Right lobe of liver (tissue), 6 donors: ENCODE data around the gene MAG. TPM values are rescaled to one million over a fixed set of nuclear protein-coding genes. Genes with fewer than 3 reads are reported as not detected.

Experiments used
- ATAC-seq, 4 donors: fragments of 200-7000 bp; cut with Tn5 transposase; one replicate each; pipeline ENCODE4 v1.9.1; 2020; ENCODE audit warnings: mild to moderate bottlenecking in 4 of 4, moderate library complexity in 4 of 4
- DNase-seq, 3 donors: peaks; one replicate each; pipeline ENCODE4 v3.0.0-alpha.2; 2020
- H3K27ac ChIP-seq, 3 donors: fragments of 200-600 bp; one replicate each; pipeline ENCODE4 v1.8.0; 2022
- H3K27me3 ChIP-seq, 2 donors: fragments of 200-600 bp; one replicate each; pipeline ENCODE4 v1.8.0; 2022
- H3K36me3 ChIP-seq, 4 donors: fragments of 200-600 bp; sonication (generic) in 1 of 4; one replicate each; pipeline versions ENCODE4 v1.5.1 to v1.8.0; 2017 to 2022; ENCODE audit warnings: control low read depth in 1 of 4
- H3K4me1 ChIP-seq, 4 donors: fragments of 200-600 bp; sonication (generic) in 1 of 4; one replicate each; pipeline versions ENCODE4 v1.5.1 to v1.8.0; 2017 to 2022; ENCODE audit warnings: control low read depth in 1 of 4
- H3K4me3 ChIP-seq, 3 donors: fragments of 200-600 bp; one replicate each; pipeline ENCODE4 v1.8.0; 2022
- H3K9me3 ChIP-seq, 4 donors: fragments of 200-600 bp; sonication (generic) in 1 of 4; one replicate each; pipeline versions ENCODE4 v1.5.1 to v1.8.0; 2017 to 2022; ENCODE audit warnings: control low read depth in 1 of 4
- POLR2A ChIP-seq: fragments of 450-650 bp; IDR thresholded peaks from one replicate; pipeline ENCODE4 v1.6.1; 2017; ENCODE audit warnings: antibody characterized with exemption, mild to moderate bottlenecking
- WGBS: methylation state at CpG from one replicate; pipeline ENCODE4 v1.1.6; 2018; ENCODE audit warnings: low coverage, low lambda C conversion rate; ENCODE audit not compliant: insufficient coverage; ENCODE audit errors: missing lambda C conversion rate; 5-methylcytosine and 5-hydroxymethylcytosine counted together
- intact Hi-C, 2 donors: fragments of 100-400 bp; cut with DNase I; formaldehyde crosslinking; loops; one replicate each; pipeline versions ENCODE4 v1.11.2 to v1.14.1; 2022
- total RNA-seq, 6 experiments: library from RNA; depleted of rRNA in 2 of 6; stranded (reverse); fragments of >200 nt in 2 of 6; fragmentation: NEBNext Ultra II Directional in 3 of 6; extraction: Animal tissue kit (Norgen Biotek cat#: 25700) in 3 of 6; gene quantifications; one replicate each; pipeline versions ENCODE4 v1.1.0 to v1.2.4, GENCODE V29; 2016 to 2023
- TF ChIP-seq, protein P1 (sequence below), 4 donors: fragments of 200-600 bp in 3 of 4; fragments of 450-650 bp in 1 of 4; IDR thresholded peaks; one replicate each; pipeline versions ENCODE4 v1.5.1 to v1.8.0; 2016 to 2022; ENCODE audit warnings: antibody characterized with exemption in 4 of 4, mild to moderate bottlenecking in 2 of 4
- donor health status: DM: no; HTN: yes; CAD: no.
- donor health status: DM: no; HTN: no; CAD: no.
- donor health status: DM: no; HTN: no; CAD: no.
- donor health status: DM: no; HTN: yes; CAD: no.
- donor health status: DM: no; HTN: yes; CAD: no.

The MAG gene
- total RNA-seq, 6 experiments from 2014 or later, result 0.40 TPM; not detected in 5

GRCh38 chr19:35342430-35342829, 50.5 kb downstream of the MAG start:
- Histone ChIP-seq H3K9me3 (no peaks in the 10 kb centered on the region), H3K4me3 (no peak overlapping the region), H3K36me3 (no peaks in the 10 kb centered on the region), H3K27ac (no peak overlapping the region), H3K4me1 (no peaks in the 10 kb centered on the region), H3K27me3 (no peaks in the 10 kb centered on the region)
- 61% methylated on average over 5 of the region's 5 CpGs for WGBS
- TF ChIP-seq, protein P1, sequence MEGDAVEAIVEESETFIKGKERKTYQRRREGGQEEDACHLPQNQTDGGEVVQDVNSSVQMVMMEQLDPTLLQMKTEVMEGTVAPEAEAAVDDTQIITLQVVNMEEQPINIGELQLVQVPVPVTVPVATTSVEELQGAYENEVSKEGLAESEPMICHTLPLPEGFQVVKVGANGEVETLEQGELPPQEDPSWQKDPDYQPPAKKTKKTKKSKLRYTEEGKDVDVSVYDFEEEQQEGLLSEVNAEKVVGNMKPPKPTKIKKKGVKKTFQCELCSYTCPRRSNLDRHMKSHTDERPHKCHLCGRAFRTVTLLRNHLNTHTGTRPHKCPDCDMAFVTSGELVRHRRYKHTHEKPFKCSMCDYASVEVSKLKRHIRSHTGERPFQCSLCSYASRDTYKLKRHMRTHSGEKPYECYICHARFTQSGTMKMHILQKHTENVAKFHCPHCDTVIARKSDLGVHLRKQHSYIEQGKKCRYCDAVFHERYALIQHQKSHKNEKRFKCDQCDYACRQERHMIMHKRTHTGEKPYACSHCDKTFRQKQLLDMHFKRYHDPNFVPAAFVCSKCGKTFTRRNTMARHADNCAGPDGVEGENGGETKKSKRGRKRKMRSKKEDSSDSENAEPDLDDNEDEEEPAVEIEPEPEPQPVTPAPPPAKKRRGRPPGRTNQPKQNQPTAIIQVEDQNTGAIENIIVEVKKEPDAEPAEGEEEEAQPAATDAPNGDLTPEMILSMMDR (IDR thresholded peaks at IDR 0.05), result no peak
- TF ChIP-seq POLR2A, result no peak
- ATAC-seq, result no peak
- peak in 1 of 3 donors; percentile 17 for DNase-seq
- intact Hi-C loops, result loop anchor here in 1 of 2 donors (10.0 kb wide), 1 partner anchor 132 kb away; no protein-coding TSS in a partner anchor

- TF ChIP-seq, protein P1 (IDR thresholded peaks at IDR 0.05), result no peak
- TF ChIP-seq POLR2A, result no peak
- WGBS, result 42% methylated on average over 5 of the region's 17 CpGs
- DNase-seq (peak in 2 of 3 donors; percentile 32 to 43), ATAC-seq (no peak)
- Histone ChIP-seq H3K36me3 (no peaks in the 10 kb centered on the region), H3K9me3 (no peaks in the 10 kb centered on the region), H3K4me1 (no peaks in the 10 kb centered on the region), H3K4me3 (no peak overlapping the region), H3K27ac (no peak overlapping the region), H3K27me3 (no peaks in the 10 kb centered on the region)
- intact Hi-C loops, result loop anchor here in 1 of 2 donors (10.0 kb wide), 1 partner anchor 130 kb away; no protein-coding TSS in a partner anchor
Measured at GRCh38 chr19:35344511-35345031, 52.6 kb downstream of the MAG start.

DNA sequence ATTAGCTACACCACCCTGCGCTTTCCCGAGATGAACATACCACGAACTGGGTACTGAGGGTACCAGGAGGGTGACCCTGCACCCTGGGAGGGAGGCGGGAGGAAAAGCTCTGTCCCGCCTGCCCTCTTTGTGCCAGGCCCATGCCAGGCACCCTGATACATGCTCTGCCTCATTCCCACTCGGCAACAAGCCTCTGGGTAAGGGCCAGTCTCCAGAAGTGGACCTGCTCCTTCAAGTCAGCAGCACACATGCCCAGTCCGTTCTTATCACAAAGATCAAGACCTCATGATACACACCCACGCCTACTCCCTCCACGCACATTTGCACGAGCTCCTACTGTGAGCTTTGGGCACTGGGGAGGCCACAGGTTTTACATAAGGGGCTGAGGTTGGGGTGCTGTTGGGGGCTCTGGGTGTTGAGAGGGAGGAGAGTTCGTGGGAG, 53.7 kb downstream of the MAG start:
- Histone ChIP-seq H3K4me1 (no peaks in the 10 kb centered on the region), H3K4me3 (no peak overlapping the region), H3K9me3 (no peaks in the 10 kb centered on the region), H3K27me3 (no peaks in the 10 kb centered on the region), H3K36me3 (no peaks in the 10 kb centered on the region), H3K27ac (no peak overlapping the region)
- WGBS, result 45% methylated on average over 4 of the region's 11 CpGs
- TF ChIP-seq POLR2A, result no peak
- TF ChIP-seq, protein P1 (IDR thresholded peaks at IDR 0.05), result no peak
- ATAC-seq (no peak), DNase-seq (peak in 2 of 3 donors; percentile 35 to 39)
- intact Hi-C loops, result loop anchor here in 1 of 2 donors (10.0 kb wide), 1 partner anchor 129 kb away; no protein-coding TSS in a partner anchor

DNA sequence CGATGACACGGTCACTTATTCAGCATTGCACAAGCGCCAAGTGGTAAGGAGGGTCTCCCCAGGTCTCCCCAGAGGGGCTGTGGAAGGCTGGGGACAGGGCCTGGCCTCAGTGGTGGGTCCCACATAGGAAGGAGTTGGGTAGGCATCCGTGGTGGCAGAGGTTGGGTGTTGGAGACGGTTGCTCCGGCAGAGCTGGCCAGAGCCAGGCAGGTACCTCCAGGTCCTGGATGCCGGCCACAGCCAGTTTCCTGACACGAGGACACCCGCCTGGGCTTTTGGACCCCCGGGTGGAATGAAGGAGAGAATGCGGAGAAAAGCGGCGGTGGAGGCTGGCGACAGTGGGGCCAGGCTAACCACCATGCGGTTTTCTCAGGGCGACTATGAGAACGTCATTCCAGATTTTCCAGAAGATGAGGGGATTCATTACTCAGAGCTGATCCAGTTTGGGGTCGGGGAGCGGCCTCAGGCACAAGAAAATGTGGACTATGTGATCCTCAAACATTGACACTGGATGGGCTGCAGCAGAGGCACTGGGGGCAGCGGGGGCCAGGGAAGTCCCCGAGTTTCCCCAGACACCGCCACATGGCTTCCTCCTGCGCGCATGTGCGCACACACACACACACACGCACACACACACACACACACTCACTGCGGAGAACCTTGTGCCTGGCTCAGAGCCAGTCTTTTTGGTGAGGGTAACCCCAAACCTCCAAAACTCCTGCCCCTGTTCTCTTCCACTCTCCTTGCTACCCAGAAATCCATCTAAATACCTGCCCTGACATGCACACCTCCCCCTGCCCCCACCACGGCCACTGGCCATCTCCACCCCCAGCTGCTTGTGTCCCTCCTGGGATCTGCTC, 54.5 kb downstream of the MAG start:
- peak in 3 of 4 donors; percentile 43 to 45 (median 45) for ATAC-seq
- intact Hi-C loops, result loop anchor here in 1 of 2 donors (10.0 kb wide), 1 partner anchor 128 kb away; no protein-coding TSS in a partner anchor
- whole genome bisulfite sequencing, result 42% methylated on average over 9 of the region's 28 CpGs

More for the DNA sequence above, 54.5 kb downstream of the MAG start:
- Histone ChIP-seq H3K27ac (no peak overlapping the region), H3K9me3 (no peaks in the 10 kb centered on the region), H3K4me3 (no peak overlapping the region), H3K4me1 (no peaks in the 10 kb centered on the region), H3K36me3 (no peaks in the 10 kb centered on the region), H3K27me3 (no peaks in the 10 kb centered on the region)
- no peak for TF ChIP-seq POLR2A
- TF ChIP-seq, protein P1 (IDR thresholded peaks at IDR 0.05), result no peak
- peak in 2 of 3 donors; percentile 46 to 57 for DNase-seq
